Heart right ventricle (tissue), 16 donors: ENCODE measurements around the gene KMO. TPM values are rescaled to one million over a fixed set of nuclear protein-coding genes. Genes with fewer than 3 reads are reported as not detected.

Source experiments
- ATAC-seq, 8 donors: fragments of 200-7000 bp; cut with Tn5 transposase; one replicate each; pipeline ENCODE4 v1.9.1; 2020; ENCODE audit warnings: mild to moderate bottlenecking in 8 of 8, moderate library complexity in 8 of 8, moderate number of reproducible peaks in 1 of 8
- DNase-seq, 2 donors: peaks; one replicate each; pipeline ENCODE4 v3.0.0-alpha.2; 2020
- H3K27ac ChIP-seq, 10 donors: fragments of 200-600 bp; sonication (generic) in 2 of 10; one replicate each; pipeline versions ENCODE4 v1.5.0 to v1.8.0; 2020 to 2022; ENCODE audit warnings: mild to moderate bottlenecking in 3 of 10
- H3K27me3 ChIP-seq, 7 donors: fragments of 200-600 bp; one replicate each; pipeline ENCODE4 v1.8.0; 2021 to 2022; ENCODE audit warnings: mild to moderate bottlenecking in 2 of 7
- H3K36me3 ChIP-seq, 9 donors: fragments of 200-600 bp; sonication (generic) in 1 of 9; one replicate each; pipeline versions ENCODE4 v1.5.0 to v1.8.0; 2020 to 2022; ENCODE audit warnings: mild to moderate bottlenecking in 2 of 9
- H3K4me1 ChIP-seq, 9 donors: fragments of 200-600 bp; sonication (generic) in 1 of 9; one replicate each; pipeline versions ENCODE4 v1.5.0 to v1.8.0; 2020 to 2022; ENCODE audit warnings: mild to moderate bottlenecking in 4 of 9
- H3K4me3 ChIP-seq, 10 donors: fragments of 200-600 bp; sonication (generic) in 2 of 10; one replicate each; pipeline versions ENCODE4 v1.5.0 to v1.8.0; 2020 to 2022; ENCODE audit warnings: mild to moderate bottlenecking in 7 of 10, moderate library complexity in 2 of 10
- H3K9me3 ChIP-seq, 11 donors: fragments of 200-600 bp in 10 of 11; sonication (generic) in 2 of 11; one replicate each; pipeline versions ENCODE4 v1.5.0 to v1.8.0; 2013 to 2022; ENCODE audit warnings: mild to moderate bottlenecking in 2 of 11, control low read depth in 1 of 11, moderate library complexity in 1 of 11
- CTCF ChIP-seq, 9 donors: fragments of 200-600 bp; sonication (generic) in 2 of 9; IDR thresholded peaks; one replicate each; pipeline versions ENCODE4 v1.5.0 to v1.8.0; 2021 to 2022; ENCODE audit warnings: antibody characterized with exemption in 9 of 9, mild to moderate bottlenecking in 5 of 9, moderate library complexity in 1 of 9
- WGBS, 2 donors: extraction: QIAGEN DNeasy Blood & Tissue Kit; methylation state at CpG; one replicate each; pipeline ENCODE4 v1.1.7; 2013; ENCODE audit warnings: inconsistent platforms in 1 of 2; 5-methylcytosine and 5-hydroxymethylcytosine counted together
- intact Hi-C, 10 donors: fragments of 100-400 bp; cut with DNase I; formaldehyde crosslinking; loops; one replicate each; pipeline versions ENCODE4 v1.11.1 to v1.14.2; 2022
- polyA plus RNA-seq, 2 donors: library from polyadenylated mRNA; stranded (reverse); fragments of 200-250 nt; gene quantifications; one replicate each; pipeline ENCODE4 v1.2.3, GENCODE V29; 2013
- total RNA-seq, 10 donors: library from RNA; stranded (reverse); fragmentation: NEBNext Ultra II Directional in 3 of 10; extraction: Animal tissue kit (Norgen Biotek cat#: 25700) in 3 of 10; gene quantifications; one replicate each; pipeline versions ENCODE4 v1.2.1 to v1.2.4, GENCODE V29; 2021 to 2023
- donor health status: Arrhythmogenic right ventricular cardiomyopathy.
- donor health status: ischemic (EF 13 %, LVEDD 7.1; RV severe dilation, severe dysfunction).
- donor health status: healthy with polysubstance abuse.
- donor health status: DM: no; HTN: yes; CAD: no.
- donor health status: DM: no; HTN: no; CAD: no.
- donor health status: ischemic (EF 25% LVEDD 6.9; RV normal size, moderate dysfunction).
- donor health status: ischemic (EF 25% LVEDD 5.7; RV mildly dilated, moderate dysfunction).
- donor health status: healthy.
- donor health status: DM: yes; HTN: yes; CAD: no.
- donor health status: Ischemic cardiomyopathy.
- donor health status: ischemic (EF 35%, LVEDD 5.7; RV mildly dilated, moderate dysfunction).
- donor health status: nonischemic (EF 11% LVEDD 7.7; RV severe dilation, severe dysfunction).
- donor health status: DM: yes; HTN: yes; CAD: no.
- donor health status: PGD.
- donor health status: ischemic (EF 29% LVEDD 5.4; RV normal size, mild dysfunction).
- donor health status: nonischemic (EF 23%, LVEDD 6.1; RV moderate dilation, normal function).

KMO gene
- total and polyA plus RNA-seq, 12 donors, result 0.05 to 1.4 (median 0.29) TPM; not detected in 4

- 70 to 88% methylated on average over 5 of the region's 5 CpGs for WGBS, 2 donors
- no peaks in the 10 kb centered on the region for H3K27me3 ChIP-seq
- H3K9me3 ChIP-seq, result no peaks in the 10 kb centered on the region
- DNase-seq, result no peak
- H3K4me1 ChIP-seq, result peaks cover 0 to 23% (median 0%) of the 10 kb centered on the region in 9 donors
- no peak for ATAC-seq
- no peak overlapping the region for H3K4me3 ChIP-seq
- TF ChIP-seq CTCF (IDR thresholded peaks at IDR 0.05), result no peak
- H3K27ac ChIP-seq, result no peak overlapping the region
- intact Hi-C loops, result loop anchor here in 2 of 10 donors (10.0 kb wide), 2 partner anchors 58 to 398 kb away; no protein-coding TSS in a partner anchor
- no peaks in the 10 kb centered on the region for H3K36me3 ChIP-seq
These were observed 74.4 kb downstream of the KMO start for GRCh38 chr1:241606544-241606943.

GRCh38 chr1:241607497-241607896 lies 75.3 kb downstream of the KMO start:
- peaks cover 0 to 33% (median 0%) of the 10 kb centered on the region in 9 donors for H3K4me1 ChIP-seq
- no peak overlapping the region for H3K27ac ChIP-seq
- H3K4me3 ChIP-seq, result no peak overlapping the region
- H3K9me3 ChIP-seq, result no peaks in the 10 kb centered on the region
- no peak for ATAC-seq
- TF ChIP-seq CTCF (IDR thresholded peaks at IDR 0.05), result no peak
- DNase-seq, result no peak
- H3K36me3 ChIP-seq, result no peaks in the 10 kb centered on the region
- H3K27me3 ChIP-seq, result no peaks in the 10 kb centered on the region
- intact Hi-C loops, result loop anchor here in 2 of 10 donors (10.0 kb wide), 2 partner anchors 57 to 397 kb away; no protein-coding TSS in a partner anchor

GRCh38 chr1:241608379-241609033 lies 76.3 kb downstream of the KMO start:
- Histone ChIP-seq H3K4me3 (no peak overlapping the region), H3K36me3 (no peaks in the 10 kb centered on the region), H3K9me3 (no peaks in the 10 kb centered on the region), H3K27me3 (no peaks in the 10 kb centered on the region), H3K27ac (no peak overlapping the region), H3K4me1 (peaks cover 0 to 31% (median 0%) of the 10 kb centered on the region in 9 donors)
- TF ChIP-seq CTCF (IDR thresholded peaks at IDR 0.05), result no peak
- 23 to 30% methylated on average over 3 of the region's 3 CpGs for WGBS, 2 donors
- DNase-seq (no peak), ATAC-seq (no peak)
- intact Hi-C loops, result loop anchor here in 2 of 10 donors (10.0 kb wide), 2 partner anchors 56 to 396 kb away; no protein-coding TSS in a partner anchor

- intact Hi-C loops, result loop anchor here (5.0 to 10.0 kb wide), 7 partner anchors 222 to 405 kb away; partner anchors contain the start of gene EXO1 (in 2 of the 10)
- Histone ChIP-seq H3K9me3 (no peaks in the 10 kb centered on the region), H3K4me1 (peaks cover 0 to 25% (median 0%) of the 10 kb centered on the region in 9 donors), H3K4me3 (no peak overlapping the region), H3K27me3 (no peaks in the 10 kb centered on the region), H3K27ac (no peak overlapping the region), H3K36me3 (no peaks in the 10 kb centered on the region)
- DNase-seq (no peak), ATAC-seq (peak in 7 of 8 donors; percentile 43 to 86 (median 70))
- 29 to 31% methylated on average over 8 of the region's 8 CpGs for WGBS, 2 donors
- TF ChIP-seq CTCF (IDR thresholded peaks at IDR 0.05), result no peak
These were observed 78.1 kb downstream of the KMO start for GRCh38 chr1:241610056-241610815.
